GM19193 (cell line): ENCODE results near the gene HS1BP3.

Experiments
- POLR2A ChIP-seq: IDR thresholded peaks from 4 replicates; pipeline ENCODE4 v1.6.1; 2011; ENCODE audit not compliant: insufficient read depth, insufficient read length; ENCODE audit errors: extremely low read depth

HS1BP3 gene

GRCh38 chr2:20624884-20625485 is 25.9 kb downstream of the HS1BP3 start:
- TF ChIP-seq POLR2A, result no peak

- TF ChIP-seq POLR2A, result no peak
Measured at GRCh38 chr2:20624156-20624883, 26.6 kb downstream of the HS1BP3 start.

- no peak for TF ChIP-seq POLR2A
Measured at GRCh38 chr2:20623741-20624155, 27.1 kb downstream of the HS1BP3 start.

- TF ChIP-seq POLR2A, result no peak
Measured at GRCh38 chr2:20623241-20623640, 27.7 kb downstream of the HS1BP3 start.

- no peak for TF ChIP-seq POLR2A
Measured at GRCh38 chr2:20622731-20623130, 28.2 kb downstream of the HS1BP3 start.

- TF ChIP-seq POLR2A, result no peak
Measured at GRCh38 chr2:20622296-20622686, 28.6 kb downstream of the HS1BP3 start.

GRCh38 chr2:20621366-20622295 is 29.3 kb downstream of the HS1BP3 start:
- TF ChIP-seq POLR2A, result no peak

GRCh38 chr2:20620696-20621365 is 30.1 kb downstream of the HS1BP3 start:
- no peak for TF ChIP-seq POLR2A

GRCh38 chr2:20620271-20620681 is 30.6 kb downstream of the HS1BP3 start:
- no peak for TF ChIP-seq POLR2A

- no peak for TF ChIP-seq POLR2A
Measured at GRCh38 chr2:20619624-20620024, 31.3 kb downstream of the HS1BP3 start.

GRCh38 chr2:20618886-20619521 is 31.9 kb downstream of the HS1BP3 start:
- no peak for TF ChIP-seq POLR2A

- TF ChIP-seq POLR2A, result no peak
Measured at GRCh38 chr2:20618468-20618885, 32.4 kb downstream of the HS1BP3 start.

- TF ChIP-seq POLR2A, result no peak
Measured at GRCh38 chr2:20617892-20618467, 32.9 kb downstream of the HS1BP3 start.

- no peak for TF ChIP-seq POLR2A
Measured at GRCh38 chr2:20617081-20617575, 33.8 kb downstream of the HS1BP3 start.
